ENCODE results near the gene HYAL4.
"Not testable (repeated sequence)": the region's sequence is repeated elsewhere in the genome, so short reads cannot be mapped to it uniquely, and the experiment has no call there.

DNA sequence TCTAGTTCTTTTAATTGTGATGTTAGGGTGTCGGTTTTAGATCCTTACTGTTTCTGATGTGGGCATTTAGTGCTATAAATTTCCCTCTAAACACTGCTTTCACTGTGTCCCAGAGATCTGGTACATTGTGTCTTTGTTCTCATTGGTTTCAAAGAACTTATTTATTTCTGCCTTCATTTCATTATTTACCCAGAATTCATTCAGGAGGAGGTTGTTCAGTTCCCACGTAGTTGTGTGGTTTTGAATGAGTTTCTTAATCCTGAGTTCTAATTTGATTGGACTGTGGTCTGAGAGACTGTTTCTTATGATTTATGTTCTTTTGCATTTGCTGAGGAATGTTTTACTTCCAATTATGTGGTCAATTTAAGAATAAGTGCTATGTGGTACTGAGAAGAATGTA, 9.3 kb downstream of the HYAL4 start:
- TF ChIP-seq, protein P1, sequence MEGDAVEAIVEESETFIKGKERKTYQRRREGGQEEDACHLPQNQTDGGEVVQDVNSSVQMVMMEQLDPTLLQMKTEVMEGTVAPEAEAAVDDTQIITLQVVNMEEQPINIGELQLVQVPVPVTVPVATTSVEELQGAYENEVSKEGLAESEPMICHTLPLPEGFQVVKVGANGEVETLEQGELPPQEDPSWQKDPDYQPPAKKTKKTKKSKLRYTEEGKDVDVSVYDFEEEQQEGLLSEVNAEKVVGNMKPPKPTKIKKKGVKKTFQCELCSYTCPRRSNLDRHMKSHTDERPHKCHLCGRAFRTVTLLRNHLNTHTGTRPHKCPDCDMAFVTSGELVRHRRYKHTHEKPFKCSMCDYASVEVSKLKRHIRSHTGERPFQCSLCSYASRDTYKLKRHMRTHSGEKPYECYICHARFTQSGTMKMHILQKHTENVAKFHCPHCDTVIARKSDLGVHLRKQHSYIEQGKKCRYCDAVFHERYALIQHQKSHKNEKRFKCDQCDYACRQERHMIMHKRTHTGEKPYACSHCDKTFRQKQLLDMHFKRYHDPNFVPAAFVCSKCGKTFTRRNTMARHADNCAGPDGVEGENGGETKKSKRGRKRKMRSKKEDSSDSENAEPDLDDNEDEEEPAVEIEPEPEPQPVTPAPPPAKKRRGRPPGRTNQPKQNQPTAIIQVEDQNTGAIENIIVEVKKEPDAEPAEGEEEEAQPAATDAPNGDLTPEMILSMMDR (IDR thresholded peaks at IDR 0.05) = not testable (repeated sequence)
- not testable (repeated sequence) for TF ChIP-seq POLR2A (IDR thresholded peaks at IDR 0.05)

All from uterus (tissue), 2 donors.